ENCODE measurements around the gene ZBTB9. TPM values are rescaled to one million over a fixed set of nuclear protein-coding genes. Genes with fewer than 3 reads are reported as not detected.

ZBTB9 gene
- polyA plus RNA-seq, 3 donors = 13.7 to 16.4 (median 14.9) TPM

- DNase-seq = peak; percentile 76
Measured at GRCh38 chr6:33430991-33431879, 23.1 kb upstream of the ZBTB9 start.

GRCh38 chr6:33431880-33432541 lies 22.4 kb upstream of the ZBTB9 start:
- no peak for DNase-seq

- no peak for DNase-seq
Measured at GRCh38 chr6:33432546-33432945, 21.8 kb upstream of the ZBTB9 start.

- DNase-seq = no peak
Measured at GRCh38 chr6:33433001-33433543, 21.3 kb upstream of the ZBTB9 start.

- no peak for DNase-seq
Measured at GRCh38 chr6:33433544-33434191, 20.7 kb upstream of the ZBTB9 start.

GRCh38 chr6:33434961-33435360 lies 19.4 kb upstream of the ZBTB9 start:
- no peak for DNase-seq

- no peak for DNase-seq
Measured at GRCh38 chr6:33437666-33438065, 16.7 kb upstream of the ZBTB9 start.

- DNase-seq = no peak
Measured at GRCh38 chr6:33438978-33439594, 15.3 kb upstream of the ZBTB9 start.

GRCh38 chr6:33439956-33440648 lies 14.3 kb upstream of the ZBTB9 start:
- DNase-seq = no peak

- DNase-seq = no peak
Measured at GRCh38 chr6:33440649-33441309, 13.6 kb upstream of the ZBTB9 start.

- DNase-seq = no peak
Measured at GRCh38 chr6:33441457-33441856, 12.9 kb upstream of the ZBTB9 start.

GRCh38 chr6:33442283-33442682 lies 12.1 kb upstream of the ZBTB9 start:
- DNase-seq = no peak

- no peak for DNase-seq
Measured at GRCh38 chr6:33443025-33443424, 11.4 kb upstream of the ZBTB9 start.

- DNase-seq = no peak
Measured at GRCh38 chr6:33443619-33444504, 10.5 kb upstream of the ZBTB9 start.

GRCh38 chr6:33445119-33445603 lies 9.2 kb upstream of the ZBTB9 start:
- no peak for DNase-seq

- DNase-seq = no peak
Measured at GRCh38 chr6:33446356-33446755, 8.0 kb upstream of the ZBTB9 start.

- no peak for DNase-seq
Measured at GRCh38 chr6:33450434-33450833, 3.9 kb upstream of the ZBTB9 start.

GRCh38 chr6:33451606-33452005 lies 2.8 kb upstream of the ZBTB9 start:
- no peak for DNase-seq

GRCh38 chr6:33452496-33452895 lies 1.9 kb upstream of the ZBTB9 start:
- no peak for DNase-seq

All from renal pelvis (tissue), 4 donors.